ENCODE results near the gene HMBS. TPM values are rescaled to one million over a fixed set of nuclear protein-coding genes. Genes with fewer than 3 reads are reported as not detected.
A peak's percentile ranks its signal among the peaks of the same experiment; 100 is the strongest.
"Not testable (repeated sequence)": the region's sequence is repeated elsewhere in the genome, so short reads cannot be mapped to it uniquely, and the experiment has no call there.

The HMBS gene
- total RNA-seq, 1 experiment from 2014 or later: 14.3 TPM

DNA sequence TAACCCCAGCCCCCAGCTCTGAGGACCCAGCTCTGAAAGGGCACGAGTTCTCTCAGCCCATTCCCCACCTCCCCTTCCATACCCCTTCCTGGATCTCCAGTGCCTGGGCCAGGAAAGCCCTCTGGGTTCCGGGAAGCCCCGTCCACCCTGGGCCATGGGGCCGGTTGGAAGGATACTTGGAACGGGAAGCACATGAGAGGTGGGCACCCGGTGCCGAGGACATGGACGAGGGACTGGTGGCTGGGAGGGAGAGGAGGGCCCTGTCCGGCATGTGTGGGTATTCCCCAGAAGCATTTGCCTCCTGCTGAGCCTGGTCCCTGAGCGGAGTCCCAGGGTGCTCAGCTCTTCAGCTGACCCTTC, 31.5 kb downstream of the HMBS start:
- Histone ChIP-seq H3K27me3 (ENCODE audit: control insufficient read depth, insufficient read depth, low read length) (no peaks in the 10 kb centered on the region), H3K4me3 (ENCODE audit: insufficient read depth, low read depth, low read length) (no peak overlapping the region), H3K36me3 (replicated peaks; ENCODE audit: control insufficient read depth, insufficient read depth, low read length) (0 out of 2 replicates have a peak, but pooled peaks cover 2% of the 10 kb centered on the region)
- DNase-seq: peak; percentile 48

DNA sequence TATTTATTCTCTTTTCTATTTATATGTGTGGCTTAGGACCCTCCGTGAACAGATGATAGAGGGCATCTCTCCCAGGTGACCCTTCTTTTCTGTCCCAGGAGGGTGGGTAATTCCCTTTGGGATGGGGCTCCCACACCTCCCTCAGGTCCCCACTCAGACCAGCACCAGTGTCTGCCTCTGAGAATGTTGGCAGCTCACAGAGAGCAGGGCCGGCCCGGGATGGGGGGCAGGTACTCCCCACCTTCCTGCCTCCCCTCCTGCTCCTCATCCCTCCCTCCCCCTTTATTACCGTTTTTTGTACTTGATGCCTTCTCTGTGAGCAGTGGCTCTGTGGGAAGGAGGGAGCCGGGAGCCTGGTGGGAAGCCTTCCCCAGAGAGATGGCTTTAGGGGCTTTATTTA, 31.9 kb downstream of the HMBS start:
- Histone ChIP-seq H3K36me3 (replicated peaks; ENCODE audit: control insufficient read depth, insufficient read depth, low read length) (0 out of 2 replicates have a peak, but pooled peaks cover 2% of the 10 kb centered on the region), H3K4me3 (ENCODE audit: insufficient read depth, low read depth, low read length) (no peak overlapping the region), H3K27me3 (ENCODE audit: control insufficient read depth, insufficient read depth, low read length) (no peaks in the 10 kb centered on the region)
- peak; percentile 47 for DNase-seq

DNA sequence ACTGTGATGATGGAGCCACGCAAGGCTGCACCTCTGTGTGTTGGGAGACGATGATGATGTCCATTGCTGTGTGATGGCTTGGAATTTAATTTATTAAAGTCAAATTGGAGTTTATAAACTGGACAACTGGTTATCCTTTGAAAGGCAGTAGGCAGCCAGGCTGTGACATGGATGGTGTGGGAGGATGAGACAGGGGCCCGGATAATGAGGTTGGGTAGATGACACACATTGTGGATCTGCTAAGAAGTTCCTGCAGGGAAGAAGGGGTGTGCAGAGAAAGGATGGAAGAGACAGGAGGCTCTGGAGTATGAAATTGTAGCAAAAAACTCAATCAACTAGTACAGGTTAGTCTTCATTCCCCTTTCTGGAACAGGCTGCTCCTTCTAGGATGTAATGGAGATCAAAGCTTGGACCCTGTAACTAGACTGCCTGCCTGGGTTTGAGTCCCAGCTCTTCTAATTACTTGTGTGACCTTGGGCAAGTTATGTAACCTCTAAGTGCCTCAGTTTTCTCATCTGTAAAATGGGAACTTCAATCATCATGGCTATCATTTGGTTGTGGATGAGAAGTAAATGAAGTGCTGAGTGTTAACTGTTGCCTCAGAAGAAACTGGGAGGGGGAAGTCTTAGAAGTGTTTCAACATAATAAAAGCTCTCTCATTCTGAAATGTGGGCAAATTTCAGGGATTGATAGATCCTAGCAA, 32.5 kb downstream of the HMBS start:
- H3K36me3 ChIP-seq (replicated peaks; ENCODE audit: control insufficient read depth, insufficient read depth, low read length): 0 out of 2 replicates have a peak, but pooled peaks cover 2% of the 10 kb centered on the region
- H3K4me3 ChIP-seq (ENCODE audit: insufficient read depth, low read depth, low read length): no peak overlapping the region
- H3K27me3 ChIP-seq (ENCODE audit: control insufficient read depth, insufficient read depth, low read length): no peaks in the 10 kb centered on the region
- no peak for DNase-seq

DNA sequence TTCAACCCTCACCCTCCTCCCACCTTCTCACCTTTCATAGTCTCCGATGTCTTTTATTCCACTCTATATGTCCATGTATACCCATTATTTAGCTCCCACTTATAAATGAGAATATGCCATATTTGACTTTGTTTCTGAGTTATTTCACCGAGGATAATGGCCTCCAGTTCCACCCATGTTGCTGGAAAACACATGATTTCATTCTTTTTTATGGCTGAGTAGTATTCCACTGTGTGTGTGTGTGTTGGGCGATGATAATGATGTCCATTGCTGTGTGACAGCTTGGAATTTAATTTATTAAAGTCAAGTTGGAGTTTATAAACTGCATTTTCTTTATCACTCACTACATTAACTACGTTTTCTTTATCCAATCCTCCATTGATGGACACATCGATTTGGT, 33.5 kb downstream of the HMBS start:
- Histone ChIP-seq H3K27me3 (ENCODE audit: control insufficient read depth, insufficient read depth, low read length) (no peaks in the 10 kb centered on the region), H3K4me3 (ENCODE audit: insufficient read depth, low read depth, low read length) (no peak overlapping the region), H3K36me3 (replicated peaks; ENCODE audit: control insufficient read depth, insufficient read depth, low read length) (0 out of 2 replicates have a peak, but pooled peaks cover 2% of the 10 kb centered on the region)
- DNase-seq: no peak

DNA sequence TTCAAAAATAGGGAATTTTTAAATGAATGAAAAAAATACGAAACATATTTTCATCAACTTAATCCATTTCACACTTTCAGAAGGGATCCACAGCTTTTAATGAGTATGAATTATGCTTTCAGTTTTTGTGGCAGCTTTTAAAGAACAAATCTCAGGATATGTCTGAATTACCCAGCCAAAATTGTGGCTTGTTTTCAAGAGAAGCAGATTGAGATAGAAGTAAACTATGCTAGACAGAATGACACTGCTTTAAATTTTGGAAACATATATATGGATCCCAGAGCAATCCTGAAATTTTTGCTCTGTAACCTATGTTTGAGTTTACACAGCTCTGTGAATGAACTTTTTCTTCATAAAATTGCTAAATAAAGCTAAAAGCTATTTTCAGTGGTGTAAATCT, 34.3 kb downstream of the HMBS start:
- Histone ChIP-seq H3K27me3 (ENCODE audit: control insufficient read depth, insufficient read depth, low read length) (no peaks in the 10 kb centered on the region), H3K4me3 (ENCODE audit: insufficient read depth, low read depth, low read length) (no peak overlapping the region), H3K36me3 (replicated peaks; ENCODE audit: control insufficient read depth, insufficient read depth, low read length) (no peaks in the 10 kb centered on the region; the same call in 1 of the 2 replicates)
- DNase-seq: no peak

DNA sequence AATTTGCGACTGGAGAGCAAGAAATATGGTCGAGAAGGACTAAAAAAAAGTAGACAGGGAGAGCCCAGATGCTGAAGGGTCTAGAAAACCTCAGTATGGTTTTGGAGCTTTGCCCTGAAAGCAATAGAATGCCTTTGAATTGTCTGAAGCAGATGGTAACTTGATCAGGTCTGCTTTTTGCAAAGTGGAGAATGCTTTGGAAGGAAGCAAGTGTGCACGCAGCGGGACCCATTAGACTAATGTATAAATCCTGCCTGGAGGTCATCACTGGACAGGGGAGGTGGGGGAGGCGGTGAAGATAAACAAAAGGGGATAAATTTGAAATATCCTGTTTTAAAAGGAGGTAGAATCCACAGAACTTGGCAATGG, 35.9 kb downstream of the HMBS start:
- peak; percentile 49 for DNase-seq
- no peaks in the 10 kb centered on the region for H3K27me3 ChIP-seq (ENCODE audit: control insufficient read depth, insufficient read depth, low read length)
- H3K4me3 ChIP-seq (ENCODE audit: insufficient read depth, low read depth, low read length): peak overlapping the region; percentile 56
- peaks cover 1% of the 10 kb centered on the region for H3K36me3 ChIP-seq (replicated peaks; ENCODE audit: control insufficient read depth, insufficient read depth, low read length)

DNA sequence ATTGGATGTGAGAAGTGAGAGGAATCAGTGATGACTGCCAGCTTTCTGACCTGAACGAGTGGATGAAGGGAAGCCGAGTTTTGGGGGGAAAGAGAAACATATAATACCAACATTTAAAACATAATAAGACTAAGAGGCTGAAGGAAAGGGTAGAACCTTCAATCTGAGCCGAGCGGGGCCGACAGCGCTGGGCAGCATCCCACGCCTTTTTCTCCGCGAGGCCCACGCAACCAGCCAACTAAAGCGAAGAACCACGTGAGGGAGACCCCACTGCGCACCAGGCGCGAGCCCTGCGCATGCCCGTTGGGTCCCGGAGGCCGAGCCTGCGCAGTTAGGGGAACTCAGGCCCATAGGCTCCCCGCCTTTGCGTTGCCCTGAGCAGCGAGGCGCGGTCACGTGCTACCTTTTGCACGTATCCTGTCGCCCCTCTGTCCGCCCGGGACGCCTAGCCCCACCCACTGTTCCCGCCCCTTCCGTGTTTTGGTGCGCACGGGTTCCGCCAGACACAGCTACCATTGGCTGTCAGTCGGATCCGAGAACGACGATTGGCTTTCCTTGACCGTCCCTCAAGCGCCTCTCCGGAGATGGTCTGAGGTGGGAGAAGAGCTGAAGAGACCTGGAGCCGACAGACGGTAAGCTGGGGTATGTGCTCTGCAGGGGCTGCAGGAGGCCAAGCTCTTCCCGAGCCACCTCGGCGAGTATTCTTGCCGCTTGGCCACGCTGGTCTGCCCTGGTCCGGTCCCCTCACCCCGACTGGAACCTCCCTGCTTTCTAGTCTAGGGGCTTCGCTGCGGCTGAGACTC, 36.5 kb downstream of the HMBS start, which contains the start of gene HINFP:
HINFP (plus strand) TSS at position 573 of the 803 bp plus-strand sequence. CDS start 5,365 bp downstream, outside the sequence.
- H3K27me3 ChIP-seq (ENCODE audit: control insufficient read depth, insufficient read depth, low read length): no peaks in the 10 kb centered on the region
- peak within 1 kb of the TSS; percentile 91 for H3K4me3 ChIP-seq (ENCODE audit: insufficient read depth, low read depth, low read length)
- peak; percentile 99 for DNase-seq
- H3K36me3 ChIP-seq (replicated peaks; ENCODE audit: control insufficient read depth, insufficient read depth, low read length): peaks cover 1% of the 10 kb centered on the region

DNA sequence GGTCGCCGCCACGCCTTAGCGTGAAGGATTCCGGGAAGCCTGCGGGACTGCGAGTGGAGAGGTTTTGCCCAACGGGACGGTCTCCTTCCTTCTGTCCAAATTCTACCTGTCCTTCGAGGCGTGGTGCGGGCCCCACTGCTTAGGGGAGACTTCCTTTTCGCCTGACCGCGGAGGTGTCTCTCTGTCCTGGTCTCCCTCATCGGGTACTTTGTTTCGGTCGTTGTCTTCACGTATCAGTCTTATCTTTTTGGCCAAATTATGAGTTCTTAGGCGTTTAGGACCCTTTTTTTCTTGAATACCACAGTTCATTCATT, 37.1 kb downstream of the HMBS start:
- H3K36me3 ChIP-seq (replicated peaks; ENCODE audit: control insufficient read depth, insufficient read depth, low read length): peaks cover 1% of the 10 kb centered on the region
- no peak for DNase-seq
- no peaks in the 10 kb centered on the region for H3K27me3 ChIP-seq (ENCODE audit: control insufficient read depth, insufficient read depth, low read length)
- peak overlapping the region; percentile 91 for H3K4me3 ChIP-seq (ENCODE audit: insufficient read depth, low read depth, low read length)

DNA sequence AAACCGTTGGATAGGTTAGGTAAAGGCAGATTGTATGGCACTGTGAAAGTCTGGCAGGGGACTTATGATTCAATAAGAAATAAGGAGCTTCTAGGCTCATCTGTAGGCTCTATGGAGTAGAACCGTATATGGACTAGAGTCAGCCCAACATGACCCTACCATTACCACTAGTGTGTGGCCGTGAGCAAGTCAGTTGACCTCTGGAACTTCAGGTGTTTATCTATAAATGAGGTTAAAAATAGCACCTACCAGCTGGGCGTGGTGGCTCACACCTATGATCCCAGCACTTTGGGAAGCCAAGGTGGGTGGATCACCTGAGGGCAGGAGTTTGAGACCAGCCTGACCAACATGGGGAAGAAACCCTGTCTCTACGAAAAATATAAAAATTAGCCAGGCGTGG, 41.1 kb downstream of the HMBS start:
- peaks cover 6% of the 10 kb centered on the region for H3K36me3 ChIP-seq (replicated peaks; ENCODE audit: control insufficient read depth, insufficient read depth, low read length)
- H3K4me3 ChIP-seq (ENCODE audit: insufficient read depth, low read depth, low read length): no peak overlapping the region
- H3K27me3 ChIP-seq (ENCODE audit: control insufficient read depth, insufficient read depth, low read length): no peaks in the 10 kb centered on the region
- DNase-seq: no peak

DNA sequence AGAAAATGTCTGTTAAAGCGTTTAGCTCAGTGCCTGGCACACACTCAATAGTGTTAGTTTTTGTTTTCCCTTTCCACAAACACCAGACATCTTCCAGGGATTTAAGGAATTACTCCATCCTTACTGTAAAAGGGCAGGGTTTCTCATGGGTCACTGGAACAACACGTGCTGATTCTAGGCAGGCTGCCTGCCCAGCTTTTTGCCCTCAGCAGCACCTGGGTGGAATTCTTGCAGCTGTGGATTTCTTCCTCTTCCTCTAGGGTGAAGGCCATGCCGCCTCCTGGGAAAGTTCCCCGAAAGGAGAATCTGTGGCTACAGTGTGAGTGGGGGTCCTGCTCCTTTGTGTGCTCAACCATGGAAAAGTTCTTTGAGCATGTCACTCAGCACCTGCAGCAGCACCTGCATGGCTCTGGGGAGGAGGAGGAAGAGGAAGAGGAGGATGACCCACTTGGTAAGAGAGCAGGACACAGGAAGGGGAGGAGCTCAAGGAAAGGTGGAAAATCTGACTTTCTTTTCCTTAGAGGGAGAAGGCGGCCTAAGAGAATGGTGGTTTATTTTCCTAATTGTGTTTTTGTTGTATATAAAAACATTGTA, 42.1 kb downstream of the HMBS start:
- Histone ChIP-seq H3K36me3 (replicated peaks; ENCODE audit: control insufficient read depth, insufficient read depth, low read length) (peaks cover 11% of the 10 kb centered on the region), H3K27me3 (ENCODE audit: control insufficient read depth, insufficient read depth, low read length) (no peaks in the 10 kb centered on the region), H3K4me3 (ENCODE audit: insufficient read depth, low read depth, low read length) (no peak overlapping the region)
- no peak for DNase-seq

DNA sequence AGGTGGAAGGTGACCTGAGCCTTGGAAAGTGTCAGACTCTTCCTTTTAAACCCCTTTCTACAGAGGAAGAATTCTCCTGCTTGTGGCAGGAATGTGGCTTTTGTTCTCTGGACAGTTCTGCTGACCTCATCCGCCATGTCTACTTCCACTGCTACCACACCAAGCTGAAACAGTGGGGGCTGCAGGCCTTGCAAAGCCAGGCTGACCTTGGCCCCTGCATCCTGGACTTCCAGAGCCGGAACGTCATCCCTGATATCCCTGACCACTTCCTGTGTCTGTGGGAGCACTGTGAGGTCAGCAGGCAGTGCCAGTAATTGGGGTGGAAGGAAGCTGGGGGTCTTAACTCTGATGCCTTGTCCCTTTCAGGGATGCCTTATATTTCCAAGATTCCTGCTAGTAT, 46.0 kb downstream of the HMBS start:
- H3K36me3 ChIP-seq (replicated peaks; ENCODE audit: control insufficient read depth, insufficient read depth, low read length): peaks cover 30% of the 10 kb centered on the region
- no peaks in the 10 kb centered on the region for H3K27me3 ChIP-seq (ENCODE audit: control insufficient read depth, insufficient read depth, low read length)
- no peak for DNase-seq

DNA sequence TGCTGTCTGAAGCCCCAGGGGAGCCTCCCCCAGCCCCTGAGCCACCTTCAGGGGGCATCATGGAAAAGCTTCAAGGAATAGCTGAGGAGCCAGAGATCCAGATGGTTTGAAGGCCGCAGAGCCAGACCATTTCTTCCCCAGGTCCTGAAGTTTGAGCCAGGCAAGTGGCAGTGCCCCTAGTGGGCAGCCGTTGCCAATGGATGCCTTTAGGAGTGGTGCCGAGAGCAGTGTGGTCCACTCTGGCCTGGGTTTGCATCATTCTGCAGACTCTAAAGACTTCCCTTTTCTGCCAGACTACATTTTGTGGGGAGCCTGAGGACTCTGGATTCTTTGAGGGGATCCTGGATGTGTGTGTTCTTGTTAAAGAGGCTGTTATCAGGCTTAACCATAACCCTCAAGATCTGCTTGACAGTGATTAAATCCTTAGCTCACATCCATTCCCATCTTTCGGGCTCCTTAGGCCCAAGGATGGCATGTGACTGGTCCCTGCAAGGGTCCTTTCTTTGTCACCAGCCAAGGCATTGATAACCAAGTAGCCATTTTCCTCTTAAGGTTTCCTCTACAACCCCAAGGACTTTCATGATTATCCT, 49.8 kb downstream of the HMBS start:
- H3K4me3 ChIP-seq (ENCODE audit: insufficient read depth, low read depth, low read length): no peak overlapping the region
- peaks cover 30% of the 10 kb centered on the region for H3K36me3 ChIP-seq (replicated peaks; ENCODE audit: control insufficient read depth, insufficient read depth, low read length)
- peak; percentile 59 for DNase-seq
- no peaks in the 10 kb centered on the region for H3K27me3 ChIP-seq (ENCODE audit: control insufficient read depth, insufficient read depth, low read length)

More for the DNA sequence above, 46.0 kb downstream of the HMBS start:
- no peak overlapping the region for H3K4me3 ChIP-seq (ENCODE audit: insufficient read depth, low read depth, low read length)

DNA sequence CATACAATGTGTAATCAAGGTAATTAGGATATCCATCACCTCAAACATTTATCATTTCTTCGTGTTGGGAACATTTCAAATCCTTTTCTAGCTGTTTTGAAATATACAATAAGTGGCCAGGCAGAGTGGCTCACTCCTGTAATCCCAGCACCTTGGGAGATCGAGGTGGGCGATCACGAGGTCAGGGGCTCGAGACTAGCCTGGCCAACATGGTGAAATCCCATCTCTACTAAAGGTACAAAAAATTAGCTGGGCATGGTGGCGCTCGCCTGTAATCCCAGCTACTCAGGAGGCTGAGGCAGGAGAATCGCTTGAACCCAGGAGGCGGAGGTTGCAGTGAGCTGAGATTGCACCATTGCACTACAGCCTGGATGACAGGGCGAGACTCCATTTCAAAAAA, 54.6 kb downstream of the HMBS start:
- DNase-seq; H3K4me3 ChIP-seq (ENCODE audit: insufficient read depth, low read depth, low read length); H3K36me3 ChIP-seq (replicated peaks; ENCODE audit: control insufficient read depth, insufficient read depth, low read length); H3K27me3 ChIP-seq (ENCODE audit: control insufficient read depth, insufficient read depth, low read length): not testable (repeated sequence)

Measured in H7 (cell line).